RWPE2 (cell line): ENCODE results near the gene TRMT2A.

ENCODE experiments used
- ATAC-seq: fragments of 200-7000 bp; cut with Tn5 transposase; 3 replicates; pipeline ENCODE4 v1.9.1; 2021; ENCODE audit warnings: low read depth
- DNase-seq: peaks from one replicate; pipeline ENCODE4 v3.0.0-alpha.2; 2020; ENCODE audit warnings: low spot score
- H3K27ac ChIP-seq: fragments of 450-650 bp; 2 replicates; pipeline ENCODE4 v1.5.1; 2017; ENCODE audit warnings: mild to moderate bottlenecking; ENCODE audit not compliant: poor library complexity, severe bottlenecking
- H3K27me3 ChIP-seq: fragments of 250-450 bp; sonication (Bioruptor Pico); 2 replicates; pipeline ENCODE4 v1.5.1; 2021; ENCODE audit warnings: mild to moderate bottlenecking, moderate library complexity; ENCODE audit not compliant: insufficient read depth, poor library complexity, severe bottlenecking
- H3K36me3 ChIP-seq: fragments of 250-450 bp; sonication (Bioruptor Pico); 2 replicates; pipeline ENCODE4 v1.5.1; 2020; ENCODE audit warnings: low read depth, mild to moderate bottlenecking, moderate library complexity
- H3K4me1 ChIP-seq: fragments of 250-450 bp; sonication (Bioruptor Pico); 2 replicates; pipeline ENCODE4 v1.5.1; 2021; ENCODE audit warnings: mild to moderate bottlenecking, moderate library complexity; ENCODE audit not compliant: insufficient read depth, poor library complexity, severe bottlenecking
- H3K4me3 ChIP-seq: fragments of 250-450 bp; sonication (Bioruptor Pico); 2 replicates; pipeline ENCODE4 v1.5.1; 2021; ENCODE audit warnings: mild to moderate bottlenecking, moderate library complexity; ENCODE audit not compliant: severe bottlenecking
- H3K9me3 ChIP-seq: fragments of 250-450 bp; sonication (Bioruptor Pico); 2 replicates; pipeline ENCODE4 v1.5.1; 2021; ENCODE audit warnings: mild to moderate bottlenecking, moderate library complexity; ENCODE audit not compliant: severe bottlenecking
- TF ChIP-seq, protein P1 (sequence below): fragments of 450-650 bp; IDR thresholded peaks from one replicate; pipeline ENCODE4 v1.5.1; 2017; ENCODE audit warnings: mild to moderate bottlenecking, moderate library complexity; ENCODE audit not compliant: poor library complexity, severe bottlenecking

Gene TRMT2A

DNA sequence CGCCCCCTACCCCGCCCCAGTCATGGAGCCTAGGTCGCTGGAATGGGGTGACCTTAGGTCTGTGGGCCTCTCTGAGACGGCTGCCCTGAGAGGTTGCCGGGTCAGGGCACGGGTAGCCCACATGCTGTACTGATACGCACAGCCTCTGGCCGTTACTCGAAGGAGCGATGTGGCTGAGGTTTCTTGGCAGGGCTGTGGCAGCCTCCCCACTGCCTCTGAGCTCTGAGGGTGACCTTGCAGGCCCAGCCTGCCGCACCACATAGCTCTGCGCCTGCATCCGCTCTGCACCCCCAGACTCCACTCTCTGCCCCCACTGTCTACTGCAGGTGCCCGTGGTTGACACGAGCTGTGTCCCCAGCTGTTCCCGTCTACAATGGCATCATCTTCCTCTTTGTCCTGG is 21.8 kb upstream of the TRMT2A start:
- TF ChIP-seq, protein P1, sequence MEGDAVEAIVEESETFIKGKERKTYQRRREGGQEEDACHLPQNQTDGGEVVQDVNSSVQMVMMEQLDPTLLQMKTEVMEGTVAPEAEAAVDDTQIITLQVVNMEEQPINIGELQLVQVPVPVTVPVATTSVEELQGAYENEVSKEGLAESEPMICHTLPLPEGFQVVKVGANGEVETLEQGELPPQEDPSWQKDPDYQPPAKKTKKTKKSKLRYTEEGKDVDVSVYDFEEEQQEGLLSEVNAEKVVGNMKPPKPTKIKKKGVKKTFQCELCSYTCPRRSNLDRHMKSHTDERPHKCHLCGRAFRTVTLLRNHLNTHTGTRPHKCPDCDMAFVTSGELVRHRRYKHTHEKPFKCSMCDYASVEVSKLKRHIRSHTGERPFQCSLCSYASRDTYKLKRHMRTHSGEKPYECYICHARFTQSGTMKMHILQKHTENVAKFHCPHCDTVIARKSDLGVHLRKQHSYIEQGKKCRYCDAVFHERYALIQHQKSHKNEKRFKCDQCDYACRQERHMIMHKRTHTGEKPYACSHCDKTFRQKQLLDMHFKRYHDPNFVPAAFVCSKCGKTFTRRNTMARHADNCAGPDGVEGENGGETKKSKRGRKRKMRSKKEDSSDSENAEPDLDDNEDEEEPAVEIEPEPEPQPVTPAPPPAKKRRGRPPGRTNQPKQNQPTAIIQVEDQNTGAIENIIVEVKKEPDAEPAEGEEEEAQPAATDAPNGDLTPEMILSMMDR: no peak
- Histone ChIP-seq H3K4me1 (no peaks in the 10 kb centered on the region), H3K27me3 (no peaks in the 10 kb centered on the region), H3K9me3 (no peaks in the 10 kb centered on the region), H3K36me3 (no peaks in the 10 kb centered on the region; the same call in 1 of the 2 replicates), H3K27ac (no peak overlapping the region), H3K4me3 (no peak overlapping the region)
- no peak for ATAC-seq
- DNase-seq: no peak

DNA sequence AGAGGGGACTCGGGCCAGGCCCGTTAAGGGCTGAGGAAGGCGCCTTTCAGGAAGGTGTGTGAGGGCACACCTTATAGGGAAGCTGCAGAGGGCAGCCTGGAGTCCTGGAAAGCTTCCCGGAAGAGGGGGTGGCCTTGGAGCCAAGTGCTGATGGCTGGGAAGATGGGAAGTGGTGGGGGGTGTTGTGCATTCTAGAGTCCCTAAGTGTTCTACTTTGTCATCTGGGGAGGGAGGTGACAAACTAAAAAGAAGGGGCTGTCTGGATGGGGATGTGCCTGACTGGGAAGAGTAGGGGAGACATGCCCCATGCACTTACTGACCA is 21.4 kb upstream of the TRMT2A start:
- H3K4me3 ChIP-seq: no peak overlapping the region
- DNase-seq (no peak), ATAC-seq (no peak)
- H3K9me3 ChIP-seq: no peaks in the 10 kb centered on the region
- H3K27ac ChIP-seq: no peak overlapping the region
- no peaks in the 10 kb centered on the region for H3K4me1 ChIP-seq
- TF ChIP-seq, protein P1: no peak
- no peaks in the 10 kb centered on the region; the same call in 1 of the 2 replicates for H3K36me3 ChIP-seq
- no peaks in the 10 kb centered on the region for H3K27me3 ChIP-seq

DNA sequence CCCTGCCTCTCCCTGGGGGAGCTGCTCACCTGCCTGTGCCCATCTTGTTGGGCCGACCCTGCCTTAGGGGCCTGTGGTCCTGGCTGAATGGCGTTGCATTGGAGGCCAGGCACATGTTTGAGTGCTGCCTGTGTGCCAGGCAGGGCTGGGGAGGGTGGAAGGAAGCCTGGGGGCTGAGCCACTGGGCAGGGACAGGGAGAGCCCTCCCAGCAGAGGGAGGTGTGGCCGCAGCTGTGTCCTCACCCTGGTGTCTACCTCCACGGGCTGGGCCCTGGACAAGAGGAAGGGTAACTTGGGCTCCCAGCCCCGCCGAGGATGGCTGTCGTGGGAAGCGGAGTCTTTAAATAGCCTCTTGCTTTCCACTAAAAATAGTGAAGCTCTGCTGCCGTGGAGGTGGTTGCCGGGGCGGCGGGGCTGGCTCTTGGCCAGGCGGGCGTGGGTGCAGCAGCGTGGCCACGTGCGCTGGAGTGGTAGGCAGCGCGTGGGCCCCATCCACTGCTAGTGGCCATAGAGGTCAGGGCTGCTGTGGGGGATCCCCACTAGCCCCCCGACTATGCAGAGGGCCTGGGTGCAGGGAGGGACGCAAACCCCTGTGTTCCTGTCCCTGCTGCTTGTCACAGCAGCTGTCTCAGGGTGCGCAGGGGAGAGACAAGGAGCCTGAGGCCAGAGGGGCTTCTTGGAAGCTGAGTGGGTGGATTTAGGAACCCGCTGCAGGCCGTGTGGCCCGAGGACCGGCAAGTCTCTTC is 20.8 kb upstream of the TRMT2A start:
- ATAC-seq: no peak
- TF ChIP-seq, protein P1: no peak
- H3K27ac ChIP-seq: no peak overlapping the region
- no peaks in the 10 kb centered on the region for H3K9me3 ChIP-seq
- H3K4me1 ChIP-seq: no peaks in the 10 kb centered on the region
- H3K4me3 ChIP-seq: no peak overlapping the region
- H3K27me3 ChIP-seq: no peaks in the 10 kb centered on the region
- no peaks in the 10 kb centered on the region; the same call in 1 of the 2 replicates for H3K36me3 ChIP-seq
- no peak for DNase-seq

DNA sequence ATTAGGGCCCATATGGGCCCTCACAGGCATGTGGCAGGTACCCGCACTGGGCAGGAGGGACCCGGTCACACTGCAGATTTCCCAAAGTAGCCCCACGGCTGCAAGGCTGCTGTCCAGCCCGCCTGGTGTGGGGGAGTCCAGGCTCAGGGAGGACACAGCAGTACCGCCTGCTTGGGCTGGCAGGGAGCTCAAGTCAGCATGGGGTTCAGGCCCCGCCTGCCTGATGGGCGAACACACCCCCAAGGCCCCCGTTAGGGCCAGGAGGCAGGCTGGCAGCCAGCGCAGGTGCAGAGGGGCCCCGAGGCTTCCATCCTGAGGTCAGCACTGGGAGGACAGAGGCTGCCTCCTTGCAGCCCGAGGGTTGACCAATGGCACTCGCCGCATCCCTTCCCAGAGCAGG is 20.1 kb upstream of the TRMT2A start:
- TF ChIP-seq, protein P1: no peak
- H3K4me3 ChIP-seq: no peak overlapping the region
- H3K36me3 ChIP-seq: no peaks in the 10 kb centered on the region; the same call in 1 of the 2 replicates
- no peak for DNase-seq
- ATAC-seq: no peak
- no peaks in the 10 kb centered on the region for H3K27me3 ChIP-seq
- no peaks in the 10 kb centered on the region for H3K9me3 ChIP-seq
- no peaks in the 10 kb centered on the region for H3K4me1 ChIP-seq
- H3K27ac ChIP-seq: no peak overlapping the region

DNA sequence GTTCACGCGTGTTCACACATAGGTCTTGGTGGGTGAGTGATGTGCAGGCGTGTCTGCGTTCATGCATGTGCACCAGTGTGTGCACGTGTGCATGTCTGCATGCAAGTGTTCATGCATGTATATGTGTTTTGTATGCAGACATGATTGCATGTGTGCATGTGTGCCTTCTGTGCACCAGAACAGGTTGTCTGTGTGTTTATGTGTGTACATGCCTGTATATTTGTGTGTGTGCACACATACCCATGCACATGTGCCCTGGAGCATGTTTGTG is 19.5 kb upstream of the TRMT2A start:
- no peaks in the 10 kb centered on the region for H3K9me3 ChIP-seq
- H3K27me3 ChIP-seq: no peaks in the 10 kb centered on the region
- H3K36me3 ChIP-seq: no peaks in the 10 kb centered on the region; the same call in 1 of the 2 replicates
- H3K27ac ChIP-seq: no peak overlapping the region
- ATAC-seq (no peak), DNase-seq (no peak)
- H3K4me3 ChIP-seq: no peak overlapping the region
- no peaks in the 10 kb centered on the region for H3K4me1 ChIP-seq
- TF ChIP-seq, protein P1: no peak
